GM12878 (cell line): Measurements from ENCODE around the gene DMRTC2. TPM values are rescaled to one million over a fixed set of nuclear protein-coding genes. Genes with fewer than 3 reads are reported as not detected.

ENCODE experiments used
- CBFB ChIP-seq: IDR thresholded peaks from 2 replicates; pipeline ENCODE4 v1.6.1; 2016; ENCODE audit warnings: antibody characterized with exemption, low read depth
- GABPA ChIP-seq: IDR thresholded peaks from 2 replicates; pipeline ENCODE4 v1.6.1; 2014; ENCODE audit warnings: antibody characterized with exemption, low read depth, mild to moderate bottlenecking, inconsistent platforms
- MTA2 ChIP-seq: fragments of 450-650 bp; IDR thresholded peaks from 2 replicates; pipeline ENCODE4 v1.6.1; 2016; ENCODE audit warnings: low read depth, mild to moderate bottlenecking, moderate library complexity
- PAX8 ChIP-seq: fragments of 450-650 bp; IDR thresholded peaks from 2 replicates; pipeline ENCODE4 v1.6.1; 2017; ENCODE audit warnings: mild to moderate bottlenecking, moderate library complexity
- RCOR1 ChIP-seq: conservative IDR thresholded peaks from 2 replicates; pipeline ENCODE4 v1.6.1; 2012; ENCODE audit warnings: low read depth, low read length, improper control_type of control experiment
- RELA ChIP-seq: fragments of 450-650 bp; IDR thresholded peaks from 2 replicates; pipeline ENCODE4 v1.8.0; 2014; ENCODE audit warnings: borderline replicate concordance; ENCODE audit not compliant: partially characterized antibody
- RUNX3 ChIP-seq: IDR thresholded peaks from 2 replicates; pipeline ENCODE4 v1.6.1; 2012; ENCODE audit warnings: low read length, inconsistent platforms
- SMAD1 ChIP-seq: fragments of 450-650 bp; IDR thresholded peaks from 2 replicates; pipeline ENCODE4 v1.6.1; 2018; ENCODE audit warnings: mild to moderate bottlenecking, low read depth; ENCODE audit not compliant: partially characterized antibody
- TAF1 ChIP-seq: IDR thresholded peaks from 2 replicates; pipeline ENCODE4 v1.6.1; 2011; ENCODE audit warnings: mild to moderate bottlenecking, low read depth, low read length, borderline replicate concordance
- polyA plus RNA-seq, 11 experiments: library from polyadenylated mRNA; depleted of rRNA in 4 of 11; unstranded in 6 of 11; stranded (reverse) in 5 of 11; fragments of >200 nt; fragmentation: Nextera tagmentation in 4 of 11; fragmentation: Illumina TruSeq in 1 of 11; extraction: Ambion mirVana in 4 of 11; extraction: Trizol in 1 of 11; gene quantifications; 1 replicate in 1 of 11; 2 replicates in 10 of 11; pipeline versions ENCODE4 v1.2.1 to v1.2.3, GENCODE V29; 2011 to 2016; ENCODE audit warnings: inconsistent platforms in 2 of 11, missing spikeins in 2 of 11, low read depth in 1 of 11
- total RNA-seq, 4 experiments: library from RNA; depleted of rRNA in 3 of 4; stranded (reverse); fragments of >200 nt in 3 of 4; fragmentation: Illumina TruSeq in 1 of 4; extraction: Trizol in 1 of 4; gene quantifications; 2 replicates each; pipeline versions ENCODE4 v1.2.1 to v1.2.3, GENCODE V29; 2013 to 2021
- TF ChIP-seq, protein P1 (sequence below): fragments of 450-650 bp; IDR thresholded peaks from 2 replicates; pipeline ENCODE4 v1.6.1; 2017; ENCODE audit warnings: antibody characterized with exemption, mild to moderate bottlenecking, moderate library complexity
- TF ChIP-seq, protein P2 (sequence below): fragments of 450-650 bp; formaldehyde crosslinking; IDR thresholded peaks from 2 replicates; pipeline ENCODE4 v1.4.0; 2022; ENCODE audit warnings: mild to moderate bottlenecking, moderate library complexity
- TF ChIP-seq, protein P3 (sequence below): IDR thresholded peaks from 2 replicates; pipeline ENCODE4 v1.6.1; 2011; ENCODE audit warnings: borderline replicate concordance, low read depth, mild to moderate bottlenecking, moderate library complexity, low read length; ENCODE audit not compliant: insufficient read depth, poor library complexity, severe bottlenecking
- TF ChIP-seq, protein P4 (sequence below): fragments of 450-650 bp; IDR thresholded peaks from 2 replicates; pipeline ENCODE4 v1.6.1; 2017; ENCODE audit warnings: mild to moderate bottlenecking
- TF ChIP-seq, protein P5 (sequence below): fragments of 450-650 bp; IDR thresholded peaks from 2 replicates; pipeline ENCODE4 v1.6.1; 2017; ENCODE audit warnings: mild to moderate bottlenecking, moderate library complexity

The DMRTC2 gene
- total and polyA plus RNA-seq, 10 of the 15 experiments (the other 5 are each of a cell fraction or from before 2014, with no cell fraction given), result not detected

DNA sequence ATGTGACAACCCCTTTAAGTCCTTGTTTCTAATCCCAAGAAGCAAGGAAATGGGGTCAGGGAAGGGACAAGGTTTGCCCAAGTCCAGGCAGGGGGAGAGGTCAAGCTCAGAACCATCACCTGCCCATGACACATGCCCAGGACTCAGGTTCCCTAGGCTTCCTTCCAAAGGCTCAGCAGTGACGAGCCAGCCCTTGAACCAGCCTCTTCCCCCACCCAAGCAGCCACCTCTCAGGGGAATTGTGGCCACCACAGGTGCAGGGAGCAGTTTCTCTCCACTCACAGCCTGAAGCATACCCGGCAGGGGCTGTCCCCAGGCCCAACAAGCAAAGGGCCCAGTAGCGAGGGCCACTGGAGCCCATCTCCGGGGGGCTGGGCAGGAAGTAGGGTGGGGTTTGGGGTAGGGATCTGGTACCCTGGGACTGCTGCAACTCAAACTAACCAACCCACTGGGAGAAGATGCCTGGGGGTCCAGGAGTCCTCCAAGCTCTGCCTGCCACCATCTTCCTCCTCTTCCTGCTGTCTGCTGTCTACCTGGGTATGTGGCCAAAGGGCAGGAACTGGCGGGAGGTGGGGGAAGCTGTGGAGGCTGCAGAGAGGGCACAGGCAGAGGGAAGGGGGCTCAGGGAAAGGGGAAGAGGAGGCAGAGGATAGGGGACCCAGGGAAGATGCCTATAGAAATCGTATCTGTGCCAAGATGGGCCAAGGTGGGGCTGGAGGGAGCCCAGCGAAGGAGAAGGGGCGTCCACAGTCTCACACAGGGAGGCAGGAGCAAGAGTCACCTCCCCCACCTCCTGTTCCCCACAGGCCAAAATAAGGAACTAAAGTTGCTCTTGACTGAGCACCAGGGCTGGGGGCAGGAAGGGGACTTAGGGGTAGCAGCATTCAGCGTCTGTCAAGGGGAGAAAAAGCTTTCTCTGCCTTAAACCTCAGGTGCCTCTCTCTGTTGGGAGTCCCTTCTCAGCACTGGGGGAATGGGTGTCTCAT lies 32.3 kb downstream of the DMRTC2 start, which contains the start of gene CD79A (continued):
- TF ChIP-seq, protein P1, sequence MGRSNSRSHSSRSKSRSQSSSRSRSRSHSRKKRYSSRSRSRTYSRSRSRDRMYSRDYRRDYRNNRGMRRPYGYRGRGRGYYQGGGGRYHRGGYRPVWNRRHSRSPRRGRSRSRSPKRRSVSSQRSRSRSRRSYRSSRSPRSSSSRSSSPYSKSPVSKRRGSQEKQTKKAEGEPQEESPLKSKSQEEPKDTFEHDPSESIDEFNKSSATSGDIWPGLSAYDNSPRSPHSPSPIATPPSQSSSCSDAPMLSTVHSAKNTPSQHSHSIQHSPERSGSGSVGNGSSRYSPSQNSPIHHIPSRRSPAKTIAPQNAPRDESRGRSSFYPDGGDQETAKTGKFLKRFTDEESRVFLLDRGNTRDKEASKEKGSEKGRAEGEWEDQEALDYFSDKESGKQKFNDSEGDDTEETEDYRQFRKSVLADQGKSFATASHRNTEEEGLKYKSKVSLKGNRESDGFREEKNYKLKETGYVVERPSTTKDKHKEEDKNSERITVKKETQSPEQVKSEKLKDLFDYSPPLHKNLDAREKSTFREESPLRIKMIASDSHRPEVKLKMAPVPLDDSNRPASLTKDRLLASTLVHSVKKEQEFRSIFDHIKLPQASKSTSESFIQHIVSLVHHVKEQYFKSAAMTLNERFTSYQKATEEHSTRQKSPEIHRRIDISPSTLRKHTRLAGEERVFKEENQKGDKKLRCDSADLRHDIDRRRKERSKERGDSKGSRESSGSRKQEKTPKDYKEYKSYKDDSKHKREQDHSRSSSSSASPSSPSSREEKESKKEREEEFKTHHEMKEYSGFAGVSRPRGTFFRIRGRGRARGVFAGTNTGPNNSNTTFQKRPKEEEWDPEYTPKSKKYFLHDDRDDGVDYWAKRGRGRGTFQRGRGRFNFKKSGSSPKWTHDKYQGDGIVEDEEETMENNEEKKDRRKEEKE, result no peak
- TF ChIP-seq, protein P2, sequence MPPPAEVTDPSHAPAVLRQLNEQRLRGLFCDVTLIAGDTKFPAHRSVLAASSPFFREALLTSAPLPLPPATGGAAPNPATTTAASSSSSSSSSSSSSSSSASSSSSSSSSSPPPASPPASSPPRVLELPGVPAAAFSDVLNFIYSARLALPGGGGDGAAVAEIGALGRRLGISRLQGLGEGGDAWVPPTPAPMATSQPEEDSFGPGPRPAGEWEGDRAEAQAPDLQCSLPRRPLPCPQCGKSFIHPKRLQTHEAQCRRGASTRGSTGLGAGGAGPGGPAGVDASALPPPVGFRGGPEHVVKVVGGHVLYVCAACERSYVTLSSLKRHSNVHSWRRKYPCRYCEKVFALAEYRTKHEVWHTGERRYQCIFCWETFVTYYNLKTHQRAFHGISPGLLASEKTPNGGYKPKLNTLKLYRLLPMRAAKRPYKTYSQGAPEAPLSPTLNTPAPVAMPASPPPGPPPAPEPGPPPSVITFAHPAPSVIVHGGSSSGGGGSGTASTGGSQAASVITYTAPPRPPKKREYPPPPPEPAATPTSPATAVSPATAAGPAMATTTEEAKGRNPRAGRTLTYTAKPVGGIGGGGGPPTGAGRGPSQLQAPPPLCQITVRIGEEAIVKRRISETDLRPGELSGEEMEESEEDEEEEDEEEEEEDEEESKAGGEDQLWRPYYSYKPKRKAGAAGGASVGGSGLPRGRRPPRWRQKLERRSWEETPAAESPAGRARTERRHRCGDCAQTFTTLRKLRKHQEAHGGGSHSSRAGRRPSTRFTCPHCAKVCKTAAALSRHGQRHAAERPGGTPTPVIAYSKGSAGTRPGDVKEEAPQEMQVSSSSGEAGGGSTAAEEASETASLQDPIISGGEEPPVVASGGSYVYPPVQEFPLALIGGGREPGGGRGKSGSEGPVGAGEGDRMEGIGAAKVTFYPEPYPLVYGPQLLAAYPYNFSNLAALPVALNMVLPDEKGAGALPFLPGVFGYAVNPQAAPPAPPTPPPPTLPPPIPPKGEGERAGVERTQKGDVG (CRISPR knock-in tag), result no peak
- TF ChIP-seq, protein P3, sequence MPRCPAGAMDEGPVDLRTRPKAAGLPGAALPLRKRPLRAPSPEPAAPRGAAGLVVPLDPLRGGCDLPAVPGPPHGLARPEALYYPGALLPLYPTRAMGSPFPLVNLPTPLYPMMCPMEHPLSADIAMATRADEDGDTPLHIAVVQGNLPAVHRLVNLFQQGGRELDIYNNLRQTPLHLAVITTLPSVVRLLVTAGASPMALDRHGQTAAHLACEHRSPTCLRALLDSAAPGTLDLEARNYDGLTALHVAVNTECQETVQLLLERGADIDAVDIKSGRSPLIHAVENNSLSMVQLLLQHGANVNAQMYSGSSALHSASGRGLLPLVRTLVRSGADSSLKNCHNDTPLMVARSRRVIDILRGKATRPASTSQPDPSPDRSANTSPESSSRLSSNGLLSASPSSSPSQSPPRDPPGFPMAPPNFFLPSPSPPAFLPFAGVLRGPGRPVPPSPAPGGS, result peak; percentile 94
- TF ChIP-seq CBFB (peak; percentile 96), RUNX3 (peak; percentile 94), MTA2 (peak; percentile 78; the same call in 1 of the 2 replicates), GABPA (peak; percentile 72; the same call in 1 of the 2 replicates), TAF1 (peak; percentile 50; the same call in 1 of the 2 replicates), SMAD1 (peak; percentile 66), RELA (no peak), PAX8 (no peak), RCOR1 (peak; percentile 3; the same call in 1 of the 2 replicates)
- TF ChIP-seq, protein P4, sequence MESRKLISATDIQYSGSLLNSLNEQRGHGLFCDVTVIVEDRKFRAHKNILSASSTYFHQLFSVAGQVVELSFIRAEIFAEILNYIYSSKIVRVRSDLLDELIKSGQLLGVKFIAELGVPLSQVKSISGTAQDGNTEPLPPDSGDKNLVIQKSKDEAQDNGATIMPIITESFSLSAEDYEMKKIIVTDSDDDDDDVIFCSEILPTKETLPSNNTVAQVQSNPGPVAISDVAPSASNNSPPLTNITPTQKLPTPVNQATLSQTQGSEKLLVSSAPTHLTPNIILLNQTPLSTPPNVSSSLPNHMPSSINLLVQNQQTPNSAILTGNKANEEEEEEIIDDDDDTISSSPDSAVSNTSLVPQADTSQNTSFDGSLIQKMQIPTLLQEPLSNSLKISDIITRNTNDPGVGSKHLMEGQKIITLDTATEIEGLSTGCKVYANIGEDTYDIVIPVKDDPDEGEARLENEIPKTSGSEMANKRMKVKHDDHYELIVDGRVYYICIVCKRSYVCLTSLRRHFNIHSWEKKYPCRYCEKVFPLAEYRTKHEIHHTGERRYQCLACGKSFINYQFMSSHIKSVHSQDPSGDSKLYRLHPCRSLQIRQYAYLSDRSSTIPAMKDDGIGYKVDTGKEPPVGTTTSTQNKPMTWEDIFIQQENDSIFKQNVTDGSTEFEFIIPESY, result no peak
- TF ChIP-seq, protein P5, sequence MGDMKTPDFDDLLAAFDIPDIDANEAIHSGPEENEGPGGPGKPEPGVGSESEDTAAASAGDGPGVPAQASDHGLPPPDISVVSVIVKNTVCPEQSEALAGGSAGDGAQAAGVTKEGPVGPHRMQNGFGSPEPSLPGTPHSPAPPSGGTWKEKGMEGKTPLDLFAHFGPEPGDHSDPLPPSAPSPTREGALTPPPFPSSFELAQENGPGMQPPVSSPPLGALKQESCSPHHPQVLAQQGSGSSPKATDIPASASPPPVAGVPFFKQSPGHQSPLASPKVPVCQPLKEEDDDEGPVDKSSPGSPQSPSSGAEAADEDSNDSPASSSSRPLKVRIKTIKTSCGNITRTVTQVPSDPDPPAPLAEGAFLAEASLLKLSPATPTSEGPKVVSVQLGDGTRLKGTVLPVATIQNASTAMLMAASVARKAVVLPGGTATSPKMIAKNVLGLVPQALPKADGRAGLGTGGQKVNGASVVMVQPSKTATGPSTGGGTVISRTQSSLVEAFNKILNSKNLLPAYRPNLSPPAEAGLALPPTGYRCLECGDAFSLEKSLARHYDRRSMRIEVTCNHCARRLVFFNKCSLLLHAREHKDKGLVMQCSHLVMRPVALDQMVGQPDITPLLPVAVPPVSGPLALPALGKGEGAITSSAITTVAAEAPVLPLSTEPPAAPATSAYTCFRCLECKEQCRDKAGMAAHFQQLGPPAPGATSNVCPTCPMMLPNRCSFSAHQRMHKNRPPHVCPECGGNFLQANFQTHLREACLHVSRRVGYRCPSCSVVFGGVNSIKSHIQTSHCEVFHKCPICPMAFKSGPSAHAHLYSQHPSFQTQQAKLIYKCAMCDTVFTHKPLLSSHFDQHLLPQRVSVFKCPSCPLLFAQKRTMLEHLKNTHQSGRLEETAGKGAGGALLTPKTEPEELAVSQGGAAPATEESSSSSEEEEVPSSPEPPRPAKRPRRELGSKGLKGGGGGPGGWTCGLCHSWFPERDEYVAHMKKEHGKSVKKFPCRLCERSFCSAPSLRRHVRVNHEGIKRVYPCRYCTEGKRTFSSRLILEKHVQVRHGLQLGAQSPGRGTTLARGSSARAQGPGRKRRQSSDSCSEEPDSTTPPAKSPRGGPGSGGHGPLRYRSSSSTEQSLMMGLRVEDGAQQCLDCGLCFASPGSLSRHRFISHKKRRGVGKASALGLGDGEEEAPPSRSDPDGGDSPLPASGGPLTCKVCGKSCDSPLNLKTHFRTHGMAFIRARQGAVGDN, result peak; percentile 65
